GM18511 (cell line): ENCODE data around the gene PACSIN3.
"Not testable (repeated sequence)": the region's sequence is repeated elsewhere in the genome, so short reads cannot be mapped to it uniquely, and the experiment has no call there.

Source experiments
- ATAC-seq: cut with Tn5 transposase; IDR thresholded peaks from one replicate; pipeline ENCODE4 v1.9.1; 2021; ENCODE audit warnings: mild to moderate bottlenecking, moderate library complexity; ENCODE audit not compliant: unreplicated experiment

Gene PACSIN3

GRCh38 chr11:47198161-47198560 lies 11.9 kb upstream of the PACSIN3 start:
- ATAC-seq: not testable (repeated sequence)

- ATAC-seq: no peak
Measured at GRCh38 chr11:47192111-47192510, 5.9 kb upstream of the PACSIN3 start.

GRCh38 chr11:47191137-47191536 lies 4.9 kb upstream of the PACSIN3 start:
- ATAC-seq: not testable (repeated sequence)

- no peak for ATAC-seq
Measured at GRCh38 chr11:47189100-47189834, 3.0 kb upstream of the PACSIN3 start.

GRCh38 chr11:47188259-47188658 lies 2.0 kb upstream of the PACSIN3 start:
- ATAC-seq: no peak

- ATAC-seq: no peak
Measured at GRCh38 chr11:47187723-47188122, 1.5 kb upstream of the PACSIN3 start.

GRCh38 chr11:47186700-47187695 lies 764 bp upstream of the PACSIN3 start:
- no peak for ATAC-seq

- ATAC-seq: no peak
Measured at GRCh38 chr11:47185305-47186075, 744 bp downstream of the PACSIN3 start.

GRCh38 chr11:47184711-47185304 lies 1.4 kb downstream of the PACSIN3 start:
- ATAC-seq: no peak

- ATAC-seq: no peak
Measured at GRCh38 chr11:47183969-47184368, 2.3 kb downstream of the PACSIN3 start.

GRCh38 chr11:47183031-47183856 lies 3.0 kb downstream of the PACSIN3 start:
- no peak for ATAC-seq

GRCh38 chr11:47182380-47182779 lies 3.9 kb downstream of the PACSIN3 start:
- no peak for ATAC-seq

GRCh38 chr11:47181271-47181670 lies 5.0 kb downstream of the PACSIN3 start:
- ATAC-seq: no peak

- ATAC-seq: no peak
Measured at GRCh38 chr11:47180006-47180787, 6.0 kb downstream of the PACSIN3 start.

GRCh38 chr11:47179655-47179991 lies 6.6 kb downstream of the PACSIN3 start:
- no peak for ATAC-seq

GRCh38 chr11:47178737-47179654 lies 7.2 kb downstream of the PACSIN3 start:
- ATAC-seq: no peak

- no peak for ATAC-seq
Measured at GRCh38 chr11:47178316-47178715, 7.9 kb downstream of the PACSIN3 start.

- ATAC-seq: no peak
Measured at GRCh38 chr11:47177846-47178245, 8.4 kb downstream of the PACSIN3 start.
